Endothelial cell (in vitro differentiated cells): Measurements from ENCODE around the gene BPIFA3. TPM values are rescaled to one million over a fixed set of nuclear protein-coding genes. Genes with fewer than 3 reads are reported as not detected.

Experiments
- DNase-seq: peaks from one replicate; pipeline ENCODE4 v3.0.0; 2021; ENCODE audit warnings: low spot score
- H3K27ac Mint-ChIP-seq: one replicate; pipeline ENCODE4 v1.8.0; 2021; ENCODE audit warnings: mixed read lengths, inconsistent platforms; ENCODE audit not compliant: unreplicated experiment
- H3K27me3 Mint-ChIP-seq: one replicate; pipeline ENCODE4 v1.8.0; 2021; ENCODE audit warnings: mild to moderate bottlenecking, moderate library complexity, mixed read lengths, inconsistent platforms; ENCODE audit not compliant: unreplicated experiment
- H3K36me3 Mint-ChIP-seq: one replicate; pipeline ENCODE4 v1.8.0; 2021; ENCODE audit warnings: mild to moderate bottlenecking, low read depth, mixed read lengths, inconsistent platforms; ENCODE audit not compliant: unreplicated experiment
- H3K4me1 Mint-ChIP-seq: one replicate; pipeline ENCODE4 v1.8.0; 2021; ENCODE audit warnings: mild to moderate bottlenecking, mixed read lengths, inconsistent platforms; ENCODE audit not compliant: unreplicated experiment
- H3K4me3 Mint-ChIP-seq: one replicate; pipeline ENCODE4 v1.8.0; 2021; ENCODE audit warnings: mild to moderate bottlenecking, mixed read lengths, inconsistent platforms; ENCODE audit not compliant: unreplicated experiment
- H3K9me3 Mint-ChIP-seq: one replicate; pipeline ENCODE4 v1.8.0; 2021; ENCODE audit warnings: mixed read lengths, inconsistent platforms; ENCODE audit not compliant: unreplicated experiment
- long read RNA-seq: library from polyadenylated mRNA; unstranded; transcript quantifications from one replicate; pipeline ENCODE4 v2.0.0, GENCODE V29; 2020; ENCODE audit not compliant: unreplicated experiment
- total RNA-seq: library from RNA; stranded (reverse); fragmentation: NEBNext Ultra II Directional; extraction: Animal tissue kit (Norgen Biotek cat#: 25700); gene quantifications from one replicate; pipeline ENCODE4 v1.2.1, GENCODE V29; 2021; ENCODE audit not compliant: unreplicated experiment
- TF ChIP-seq, protein P1 (sequence below): fragments of 200-600 bp; sonication (generic); IDR thresholded peaks from one replicate; pipeline ENCODE4 v1.5.0; 2021; ENCODE audit warnings: antibody characterized with exemption; ENCODE audit not compliant: unreplicated experiment

The BPIFA3 gene
- total RNA-seq = not detected
- long read RNA-seq = 0 reads

- H3K4me1 Mint-ChIP-seq = no peaks in the 10 kb centered on the region
- H3K4me3 Mint-ChIP-seq = no peak within 1 kb of the TSS
- DNase-seq = no peak
- H3K36me3 Mint-ChIP-seq = no peaks in the 10 kb centered on the region
- H3K9me3 Mint-ChIP-seq = no peaks in the 10 kb centered on the region
- TF ChIP-seq, protein P1, sequence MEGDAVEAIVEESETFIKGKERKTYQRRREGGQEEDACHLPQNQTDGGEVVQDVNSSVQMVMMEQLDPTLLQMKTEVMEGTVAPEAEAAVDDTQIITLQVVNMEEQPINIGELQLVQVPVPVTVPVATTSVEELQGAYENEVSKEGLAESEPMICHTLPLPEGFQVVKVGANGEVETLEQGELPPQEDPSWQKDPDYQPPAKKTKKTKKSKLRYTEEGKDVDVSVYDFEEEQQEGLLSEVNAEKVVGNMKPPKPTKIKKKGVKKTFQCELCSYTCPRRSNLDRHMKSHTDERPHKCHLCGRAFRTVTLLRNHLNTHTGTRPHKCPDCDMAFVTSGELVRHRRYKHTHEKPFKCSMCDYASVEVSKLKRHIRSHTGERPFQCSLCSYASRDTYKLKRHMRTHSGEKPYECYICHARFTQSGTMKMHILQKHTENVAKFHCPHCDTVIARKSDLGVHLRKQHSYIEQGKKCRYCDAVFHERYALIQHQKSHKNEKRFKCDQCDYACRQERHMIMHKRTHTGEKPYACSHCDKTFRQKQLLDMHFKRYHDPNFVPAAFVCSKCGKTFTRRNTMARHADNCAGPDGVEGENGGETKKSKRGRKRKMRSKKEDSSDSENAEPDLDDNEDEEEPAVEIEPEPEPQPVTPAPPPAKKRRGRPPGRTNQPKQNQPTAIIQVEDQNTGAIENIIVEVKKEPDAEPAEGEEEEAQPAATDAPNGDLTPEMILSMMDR = no peak
- H3K27me3 Mint-ChIP-seq = peaks cover 6% of the 10 kb centered on the region
- H3K27ac Mint-ChIP-seq = no peak within 1 kb of the TSS
These were observed at the start of gene BPIFA3 for GRCh38 chr20:33217052-33217451. BPIFA3 (plus strand) TSS chr20:33217352; CDS start chr20:33217537, 185 bp downstream.

DNA sequence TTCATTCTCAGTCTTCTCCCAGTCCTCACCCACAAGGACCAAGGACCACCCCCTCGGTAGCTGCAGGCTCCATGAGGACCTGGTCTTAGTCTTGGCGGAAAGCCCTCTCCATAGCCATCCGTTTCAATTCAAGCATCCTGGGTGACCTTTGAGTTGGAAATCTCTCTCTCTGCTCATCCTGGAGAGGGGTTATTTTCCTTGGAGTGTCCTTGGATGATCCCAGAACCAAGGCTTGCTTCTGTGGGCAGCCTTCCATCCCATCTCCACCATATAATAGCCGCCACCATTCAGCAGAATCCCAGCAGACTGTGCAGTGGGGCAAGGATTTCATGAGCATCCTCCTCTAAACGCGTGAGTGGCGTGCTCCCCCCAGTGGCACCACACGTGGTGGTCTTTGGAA lies 49.3 kb upstream of the BPIFA3 start, which contains the start of gene BPIFA2:
Gene BPIFA2, plus strand, starts transcription at position 301 of the 400 bp plus-strand sequence. CDS start 987 bp downstream, outside the sequence.
- TF ChIP-seq, protein P1 = no peak

DNA sequence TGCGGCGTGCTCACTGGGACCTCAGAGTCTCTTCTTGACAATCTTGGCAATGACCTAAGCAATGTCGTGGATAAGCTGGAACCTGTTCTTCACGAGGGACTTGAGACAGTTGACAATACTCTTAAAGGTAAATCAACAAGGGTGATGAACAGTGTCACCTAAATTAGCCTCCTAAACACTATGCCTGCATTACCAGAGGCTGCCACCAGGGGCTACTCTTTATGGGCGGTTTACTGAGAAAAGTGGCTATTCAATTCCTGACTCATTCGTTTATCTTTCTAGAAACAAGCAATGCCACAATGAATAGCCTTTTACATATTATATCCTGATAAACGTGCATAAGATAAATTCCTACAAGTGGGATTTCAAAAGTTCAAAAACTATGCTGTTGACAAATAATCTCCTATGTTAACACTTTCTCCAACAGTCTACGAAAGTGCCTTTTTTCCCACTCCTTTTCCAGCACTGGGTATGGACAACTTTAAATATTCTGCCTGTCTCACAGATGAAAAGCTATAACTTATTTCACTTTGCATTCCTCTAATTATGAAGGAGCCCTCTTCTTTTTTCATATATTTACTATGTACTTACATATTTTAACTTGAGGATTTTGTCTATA lies 47.9 kb upstream of the BPIFA3 start:
- TF ChIP-seq, protein P1 = peak; percentile 90
- Mint-ChIP-seq H3K27me3 (peaks cover 2% of the 10 kb centered on the region), H3K4me3 (no peak overlapping the region), H3K36me3 (peaks cover 5% of the 10 kb centered on the region), H3K27ac (no peak overlapping the region), H3K9me3 (no peaks in the 10 kb centered on the region), H3K4me1 (no peaks in the 10 kb centered on the region)
- no peak for DNase-seq

More for the DNA sequence above, 49.3 kb upstream of the BPIFA3 start, which contains the start of gene BPIFA2:
- Mint-ChIP-seq H3K9me3 (no peaks in the 10 kb centered on the region), H3K27ac (no peak within 1 kb of the TSS), H3K4me3 (no peak within 1 kb of the TSS), H3K36me3 (peaks cover 5% of the 10 kb centered on the region), H3K4me1 (no peaks in the 10 kb centered on the region), H3K27me3 (peaks cover 2% of the 10 kb centered on the region)
- no peak for DNase-seq

DNA sequence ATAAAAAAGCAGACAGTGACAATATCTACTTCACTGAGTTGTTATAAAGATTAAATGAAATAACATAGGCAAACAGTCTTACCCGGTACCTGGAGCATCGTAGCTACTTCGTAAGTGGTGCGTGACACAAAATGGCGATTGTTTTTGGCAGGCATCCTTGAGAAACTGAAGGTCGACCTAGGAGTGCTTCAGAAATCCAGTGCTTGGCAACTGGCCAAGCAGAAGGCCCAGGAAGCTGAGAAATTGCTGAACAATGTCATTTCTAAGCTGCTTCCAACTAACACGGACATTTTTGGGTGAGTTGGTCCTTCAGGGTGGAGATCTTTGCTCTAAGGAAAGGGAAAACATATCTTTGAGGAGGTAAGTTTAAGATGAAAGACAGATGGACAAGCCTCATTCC lies 44.4 kb upstream of the BPIFA3 start:
- no peak for DNase-seq
- TF ChIP-seq, protein P1 = no peak
- H3K9me3 Mint-ChIP-seq = no peaks in the 10 kb centered on the region
- no peaks in the 10 kb centered on the region for H3K4me1 Mint-ChIP-seq
- no peaks in the 10 kb centered on the region for H3K27me3 Mint-ChIP-seq
- H3K27ac Mint-ChIP-seq = no peak overlapping the region
- peaks cover 5% of the 10 kb centered on the region for H3K36me3 Mint-ChIP-seq
- no peak overlapping the region for H3K4me3 Mint-ChIP-seq

DNA sequence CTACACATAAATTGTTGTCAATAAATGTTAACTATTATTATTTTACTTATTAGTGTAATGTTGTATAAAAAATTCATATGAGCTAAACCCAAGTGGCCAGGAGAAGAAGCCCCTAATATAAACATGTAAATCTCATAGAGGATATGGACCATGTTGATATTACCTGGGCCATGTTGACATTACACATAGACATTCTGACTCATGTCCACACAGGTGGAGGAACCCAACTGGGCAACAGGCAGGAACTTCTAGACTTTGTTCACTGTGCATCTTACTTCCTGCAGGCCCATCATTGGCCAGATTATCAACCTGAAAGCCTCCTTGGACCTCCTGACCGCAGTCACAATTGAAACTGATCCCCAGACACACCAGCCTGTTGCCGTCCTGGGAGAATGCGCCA lies 42.0 kb upstream of the BPIFA3 start:
- H3K36me3 Mint-ChIP-seq = no peaks in the 10 kb centered on the region
- H3K9me3 Mint-ChIP-seq = no peaks in the 10 kb centered on the region
- H3K4me1 Mint-ChIP-seq = no peaks in the 10 kb centered on the region
- TF ChIP-seq, protein P1 = no peak
- DNase-seq = no peak
- H3K27me3 Mint-ChIP-seq = no peaks in the 10 kb centered on the region
- no peak overlapping the region for H3K27ac Mint-ChIP-seq
- no peak overlapping the region for H3K4me3 Mint-ChIP-seq
